GM18498 (cell line): ENCODE results near the gene TP63.
A peak's percentile ranks its signal among the peaks of the same experiment; 100 is the strongest.
"Not testable (repeated sequence)": the region's sequence is repeated elsewhere in the genome, so short reads cannot be mapped to it uniquely, and the experiment has no call there.

Experiments
- ATAC-seq: cut with Tn5 transposase; IDR thresholded peaks from one replicate; pipeline ENCODE4 v1.9.1; 2021; ENCODE audit warnings: mild to moderate bottlenecking, moderate library complexity; ENCODE audit not compliant: unreplicated experiment

TP63 gene

GRCh38 chr3:189625071-189625470 is 6.1 kb upstream of the TP63 start:
- ATAC-seq: no peak

- ATAC-seq: no peak
Measured at GRCh38 chr3:189625572-189625971, 5.6 kb upstream of the TP63 start.

- no peak for ATAC-seq
Measured at GRCh38 chr3:189626286-189626685, 4.9 kb upstream of the TP63 start.

GRCh38 chr3:189629803-189630455 is 1.3 kb upstream of the TP63 start:
- ATAC-seq: no peak

GRCh38 chr3:189630767-189631372 is 319 bp upstream of the TP63 start:
- ATAC-seq: peak; percentile 55

GRCh38 chr3:189631409-189631808 is 220 bp downstream of the TP63 start:
- ATAC-seq: peak; percentile 27

GRCh38 chr3:189632242-189632641 is 1.1 kb downstream of the TP63 start:
- ATAC-seq: no peak

- ATAC-seq: no peak
Measured at GRCh38 chr3:189635339-189635738, 4.2 kb downstream of the TP63 start.

GRCh38 chr3:189636048-189636447 is 4.9 kb downstream of the TP63 start:
- ATAC-seq: no peak

- no peak for ATAC-seq
Measured at GRCh38 chr3:189637750-189638149, 6.6 kb downstream of the TP63 start.

GRCh38 chr3:189638276-189639031 is 7.3 kb downstream of the TP63 start:
- ATAC-seq: peak; percentile 59

GRCh38 chr3:189641776-189642175 is 10.6 kb downstream of the TP63 start:
- no peak for ATAC-seq

- ATAC-seq: no peak
Measured at GRCh38 chr3:189646853-189647542, 15.8 kb downstream of the TP63 start.

GRCh38 chr3:189652042-189652441 is 20.9 kb downstream of the TP63 start:
- no peak for ATAC-seq

GRCh38 chr3:189655617-189656016 is 24.4 kb downstream of the TP63 start:
- peak; percentile 65 for ATAC-seq

GRCh38 chr3:189659571-189659970 is 28.4 kb downstream of the TP63 start:
- no peak for ATAC-seq

- no peak for ATAC-seq
Measured at GRCh38 chr3:189664311-189664710, 33.1 kb downstream of the TP63 start.

GRCh38 chr3:189672346-189672745 is 41.2 kb downstream of the TP63 start:
- ATAC-seq: not testable (repeated sequence)

- peak; percentile 88 for ATAC-seq
Measured at GRCh38 chr3:189673535-189673934, 42.3 kb downstream of the TP63 start.

- no peak for ATAC-seq
Measured at GRCh38 chr3:189674249-189674913, 43.2 kb downstream of the TP63 start.

- peak; percentile 53 for ATAC-seq
Measured at GRCh38 chr3:189677667-189678066, 46.5 kb downstream of the TP63 start.
